Keratinocyte (primary cell): ENCODE results near the gene TRIM9. TPM values are rescaled to one million over a fixed set of nuclear protein-coding genes. Genes with fewer than 3 reads are reported as not detected.

Source experiments
- DNase-seq: peaks from one replicate; pipeline ENCODE4 v3.0.0-alpha.2; 2011; ENCODE audit warnings: low read depth, missing footprints, low spot score
- FAIRE-seq: peaks from 2 replicates; lab custom pipeline; 2011; peaks lifted over from hg19 to GRCh38; lab: Jason Lieb, UNC
- H2AFZ ChIP-seq: 2 replicates; pipeline ENCODE4 v1.6.0; 2012; ENCODE audit warnings: low read length, control low read depth, inconsistent platforms; ENCODE audit not compliant: control insufficient read depth
- H3K27ac ChIP-seq: 2 replicates; pipeline ENCODE4 v1.5.1; 2011; ENCODE audit warnings: low read length; ENCODE audit not compliant: control insufficient read depth, insufficient read depth
- H3K27me3 ChIP-seq: 3 replicates; pipeline ENCODE4 v1.6.0; 2011; ENCODE audit warnings: low read length; ENCODE audit not compliant: control insufficient read depth, insufficient read depth; ENCODE audit errors: extremely low read depth
- H3K36me3 ChIP-seq, 2 experiments: 2 replicates in 1 of 2; 3 replicates in 1 of 2; pipeline ENCODE4 v1.5.1; 2011; ENCODE audit warnings: low read length in 2 of 2, mild to moderate bottlenecking in 1 of 2; ENCODE audit not compliant: control insufficient read depth in 2 of 2, insufficient read depth in 2 of 2; ENCODE audit errors: extremely low read depth in 1 of 2
- H3K4me1 ChIP-seq: 3 replicates; pipeline ENCODE4 v1.5.1; 2011; ENCODE audit warnings: low read length; ENCODE audit not compliant: control insufficient read depth, insufficient read depth; ENCODE audit errors: extremely low read depth
- H3K4me2 ChIP-seq: 3 replicates; pipeline ENCODE4 v1.6.0; 2011; ENCODE audit warnings: low read depth, low read length; ENCODE audit not compliant: control insufficient read depth, insufficient read depth; ENCODE audit errors: extremely low read depth
- H3K4me3 ChIP-seq, 3 experiments: fragments of 200-600 bp in 1 of 3; sonication (generic) in 1 of 3; 2 replicates in 2 of 3; 3 replicates in 1 of 3; pipeline ENCODE4 v1.5.1; 2011 to 2016; ENCODE audit warnings: low read length in 3 of 3, mild to moderate bottlenecking in 3 of 3, control low read depth in 2 of 3, inconsistent platforms in 1 of 3, low read depth in 1 of 3, mixed read lengths in 1 of 3, mixed run types in 1 of 3, moderate library complexity in 1 of 3; ENCODE audit not compliant: control insufficient read depth in 2 of 3, insufficient read depth in 2 of 3; ENCODE audit errors: extremely low read depth in 1 of 3
- H3K79me2 ChIP-seq: 2 replicates; pipeline ENCODE4 v1.6.0; 2012; ENCODE audit warnings: low read length; ENCODE audit not compliant: control insufficient read depth, insufficient read depth
- H3K9ac ChIP-seq: 3 replicates; pipeline ENCODE4 v1.6.0; 2011; ENCODE audit warnings: low read length; ENCODE audit not compliant: control insufficient read depth, insufficient read depth; ENCODE audit errors: extremely low read depth
- H3K9me1 ChIP-seq: 3 replicates; pipeline ENCODE4 v1.6.0; 2011; ENCODE audit warnings: low read length; ENCODE audit not compliant: control insufficient read depth, insufficient read depth; ENCODE audit errors: extremely low read depth
- H3K9me3 ChIP-seq: 2 replicates; pipeline ENCODE4 v1.5.1; 2012; ENCODE audit warnings: low read depth, low read length; ENCODE audit not compliant: control insufficient read depth
- H4K20me1 ChIP-seq: 3 replicates; pipeline ENCODE4 v1.6.0; 2011; ENCODE audit warnings: low read length; ENCODE audit not compliant: control insufficient read depth, insufficient read depth; ENCODE audit errors: extremely low read depth
- CTCF ChIP-seq, 3 experiments: IDR thresholded peaks in 1 of 3; conservative IDR thresholded peaks in 1 of 3; optimal IDR thresholded peaks in 1 of 3; 2 replicates in 2 of 3; 3 replicates in 1 of 3; pipeline versions ENCODE3 to v1.5.1; 2011; ENCODE audit warnings: low read length in 3 of 3, mild to moderate bottlenecking in 3 of 3, moderate library complexity in 2 of 3, control low read depth in 1 of 3, inconsistent platforms in 1 of 3; ENCODE audit not compliant: insufficient read depth in 2 of 3; ENCODE audit errors: extremely low read depth in 1 of 3
- EZH2 ChIP-seq: IDR thresholded peaks from one replicate; pipeline ENCODE4 v1.6.1; 2012; ENCODE audit warnings: inconsistent platforms, mild to moderate bottlenecking, low read length, moderate library complexity
- dilution Hi-C: fragments of 300-500 bp; cut with MboI; formaldehyde crosslinking; loops from one replicate; pipeline ENCODE4 v1.7.0; 2020; ENCODE audit warnings: low sequenced_read_pairs; ENCODE audit not compliant: extremely low pct_ligation_motif_present
- polyA plus RNA-seq, 5 experiments: library from polyadenylated mRNA; depleted of rRNA in 3 of 5; stranded (reverse) in 3 of 5; stranded (forward) in 1 of 5; unstranded in 1 of 5; fragments of >200 nt; gene quantifications; 1 replicate in 1 of 5; 2 replicates in 3 of 5; 3 replicates in 1 of 5; pipeline versions ENCODE4 v1.2.1 to v1.2.3, GENCODE V29; 2011 to 2012; ENCODE audit warnings: missing spikeins in 2 of 5, low read depth in 1 of 5, low replicate concordance in 1 of 5

The TRIM9 gene
- polyA plus RNA-seq, 1 donor (not counting 4 experiments of a cell fraction or from before 2014, with no cell fraction given), result 0.04 TPM

GRCh38 chr14:51079489-51079888 is 15.4 kb downstream of the TRIM9 start:
- dilution Hi-C loops, result no loop called here
- no peak for TF ChIP-seq CTCF (optimal IDR thresholded peaks at IDR 0.05 in 1 of 3, IDR thresholded peaks at IDR 0.05 in 1 of 3, conservative IDR thresholded peaks at IDR 0.05 in 1 of 3; ENCODE audit: extremely low read depth in 1 of 3, insufficient read depth in 2 of 3, low read length in 3 of 3)
- no peak for TF ChIP-seq EZH2
- H3K9ac ChIP-seq, result no peak overlapping the region
- H3K36me3 ChIP-seq, result no peaks in the 10 kb centered on the region
- H3K9me3 ChIP-seq, result no peaks in the 10 kb centered on the region
- DNase-seq (no peak), FAIRE-seq (no peak)
- H3K4me1 ChIP-seq, result no peaks in the 10 kb centered on the region
- H2AFZ ChIP-seq, result no peak overlapping the region
- no peaks in the 10 kb centered on the region for H4K20me1 ChIP-seq
- H3K27ac ChIP-seq, result no peak overlapping the region
- no peaks in the 10 kb centered on the region for H3K79me2 ChIP-seq
- H3K4me3 ChIP-seq, result no peak overlapping the region
- no peaks in the 10 kb centered on the region for H3K27me3 ChIP-seq
- H3K9me1 ChIP-seq, result no peaks in the 10 kb centered on the region
- no peak overlapping the region for H3K4me2 ChIP-seq

GRCh38 chr14:51079085-51079484 is 15.8 kb downstream of the TRIM9 start:
- no peaks in the 10 kb centered on the region for H3K27me3 ChIP-seq
- no peaks in the 10 kb centered on the region for H4K20me1 ChIP-seq
- no peaks in the 10 kb centered on the region for H3K9me3 ChIP-seq
- H3K36me3 ChIP-seq, result no peaks in the 10 kb centered on the region
- FAIRE-seq, result no peak
- no peak overlapping the region for H2AFZ ChIP-seq
- dilution Hi-C loops, result no loop called here
- no peaks in the 10 kb centered on the region for H3K4me1 ChIP-seq
- no peaks in the 10 kb centered on the region for H3K9me1 ChIP-seq
- TF ChIP-seq CTCF (optimal IDR thresholded peaks at IDR 0.05 in 1 of 3, IDR thresholded peaks at IDR 0.05 in 1 of 3, conservative IDR thresholded peaks at IDR 0.05 in 1 of 3; ENCODE audit: extremely low read depth in 1 of 3, insufficient read depth in 2 of 3, low read length in 3 of 3) (no peak), EZH2 (no peak)
- no peak for DNase-seq
- H3K9ac ChIP-seq, result no peak overlapping the region
- H3K79me2 ChIP-seq, result no peaks in the 10 kb centered on the region
- H3K4me2 ChIP-seq, result no peak overlapping the region
- H3K27ac ChIP-seq, result no peak overlapping the region
- H3K4me3 ChIP-seq, result no peak overlapping the region
